ENCODE measurements around the gene ALOX15.

Gene ALOX15

DNA sequence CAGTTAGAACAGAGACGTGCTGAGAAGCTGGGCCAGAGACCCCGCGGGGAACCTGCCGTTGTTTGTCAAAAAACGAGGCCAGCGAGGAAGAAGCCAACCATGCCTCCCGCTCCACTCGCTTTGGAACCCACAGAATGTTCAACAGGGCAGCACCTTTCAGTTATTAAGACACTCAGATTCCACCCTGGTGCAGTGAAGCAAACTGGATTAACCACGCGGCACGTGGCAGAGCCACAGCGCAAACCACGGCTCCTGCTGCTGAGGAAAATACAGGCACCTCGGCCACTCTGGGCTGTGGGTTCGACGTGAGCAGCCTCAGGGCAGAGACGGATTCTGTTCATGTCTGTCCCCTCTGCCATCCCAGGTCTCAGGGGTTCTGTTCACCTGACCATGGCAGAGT is 24.4 kb downstream of the ALOX15 start:
- H3K27ac ChIP-seq = no peak overlapping the region
- DNase-seq (ENCODE audit: low spot score) = no peak
- TF ChIP-seq, protein P1, sequence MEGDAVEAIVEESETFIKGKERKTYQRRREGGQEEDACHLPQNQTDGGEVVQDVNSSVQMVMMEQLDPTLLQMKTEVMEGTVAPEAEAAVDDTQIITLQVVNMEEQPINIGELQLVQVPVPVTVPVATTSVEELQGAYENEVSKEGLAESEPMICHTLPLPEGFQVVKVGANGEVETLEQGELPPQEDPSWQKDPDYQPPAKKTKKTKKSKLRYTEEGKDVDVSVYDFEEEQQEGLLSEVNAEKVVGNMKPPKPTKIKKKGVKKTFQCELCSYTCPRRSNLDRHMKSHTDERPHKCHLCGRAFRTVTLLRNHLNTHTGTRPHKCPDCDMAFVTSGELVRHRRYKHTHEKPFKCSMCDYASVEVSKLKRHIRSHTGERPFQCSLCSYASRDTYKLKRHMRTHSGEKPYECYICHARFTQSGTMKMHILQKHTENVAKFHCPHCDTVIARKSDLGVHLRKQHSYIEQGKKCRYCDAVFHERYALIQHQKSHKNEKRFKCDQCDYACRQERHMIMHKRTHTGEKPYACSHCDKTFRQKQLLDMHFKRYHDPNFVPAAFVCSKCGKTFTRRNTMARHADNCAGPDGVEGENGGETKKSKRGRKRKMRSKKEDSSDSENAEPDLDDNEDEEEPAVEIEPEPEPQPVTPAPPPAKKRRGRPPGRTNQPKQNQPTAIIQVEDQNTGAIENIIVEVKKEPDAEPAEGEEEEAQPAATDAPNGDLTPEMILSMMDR (IDR thresholded peaks at IDR 0.05) = no peak
- no peak overlapping the region for H3K4me3 ChIP-seq

DNA sequence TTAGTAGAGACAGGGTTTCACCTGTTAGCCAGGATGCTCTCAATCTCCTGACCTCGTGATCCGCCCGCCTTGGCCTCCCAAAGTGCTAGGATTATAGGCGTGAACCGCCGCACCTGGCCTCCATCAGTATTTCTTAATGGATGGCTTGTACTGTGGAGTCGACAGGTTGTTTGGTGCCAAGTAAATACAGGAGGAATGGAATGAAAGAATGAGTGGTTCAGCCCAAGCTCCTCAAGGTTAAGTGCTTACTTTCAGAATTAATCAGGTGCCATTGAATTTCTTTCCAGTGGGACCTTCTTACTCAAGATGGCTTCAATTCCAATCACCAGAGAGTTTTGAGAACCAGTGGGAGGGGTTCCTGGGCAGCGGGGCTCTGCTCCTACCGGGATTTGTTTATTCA is 25.0 kb downstream of the ALOX15 start:
- no peak for DNase-seq (ENCODE audit: low spot score)
- TF ChIP-seq, protein P1 (IDR thresholded peaks at IDR 0.05) = no peak
- H3K4me3 ChIP-seq = no peak overlapping the region
- no peak overlapping the region for H3K27ac ChIP-seq

DNA sequence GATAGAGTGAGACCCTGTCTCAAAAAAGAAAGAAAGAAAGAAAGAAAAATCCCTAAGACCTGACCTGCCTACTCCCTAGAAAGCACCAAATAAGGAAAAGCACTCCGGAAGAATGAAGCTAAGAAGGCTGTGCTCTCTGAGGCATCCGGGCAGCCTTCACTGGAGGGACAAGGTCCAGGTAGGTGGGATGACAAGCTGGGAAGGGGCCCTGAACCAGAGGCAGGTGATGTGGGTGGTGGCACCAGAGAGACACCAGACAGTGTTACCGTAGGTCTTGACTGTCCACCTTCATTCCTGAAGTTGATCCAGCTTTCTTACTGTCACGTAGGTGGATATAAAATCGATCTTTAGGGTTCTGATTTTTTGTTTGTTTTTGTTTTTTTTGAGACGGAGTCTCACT is 30.8 kb downstream of the ALOX15 start:
- no peak for DNase-seq (ENCODE audit: low spot score)
- Histone ChIP-seq H3K4me3 (no peak overlapping the region), H3K27ac (no peak overlapping the region)
- TF ChIP-seq, protein P1 (IDR thresholded peaks at IDR 0.05) = no peak

DNA sequence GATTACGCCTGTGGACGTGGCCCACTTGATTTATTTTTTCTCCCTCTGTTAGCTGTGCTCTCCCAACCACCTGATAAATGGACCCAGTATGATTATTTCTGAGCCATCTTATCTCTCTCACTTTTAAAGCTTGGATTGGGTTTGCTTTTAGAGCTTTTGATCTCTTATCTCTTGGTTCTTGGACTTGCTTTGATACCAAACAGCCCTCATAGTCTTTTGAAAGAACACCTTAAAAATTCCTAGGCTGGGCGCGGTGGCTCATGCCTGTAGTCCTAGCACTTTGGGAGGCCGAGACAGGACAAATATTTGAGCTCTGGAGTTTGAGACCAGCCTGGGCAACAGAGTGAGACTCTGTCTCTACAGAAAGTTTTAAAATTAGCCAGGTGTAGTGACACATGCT is 31.3 kb downstream of the ALOX15 start:
- DNase-seq (ENCODE audit: low spot score) = no peak
- TF ChIP-seq, protein P1 (IDR thresholded peaks at IDR 0.05) = no peak
- H3K27ac ChIP-seq = no peak overlapping the region
- no peak overlapping the region for H3K4me3 ChIP-seq

DNA sequence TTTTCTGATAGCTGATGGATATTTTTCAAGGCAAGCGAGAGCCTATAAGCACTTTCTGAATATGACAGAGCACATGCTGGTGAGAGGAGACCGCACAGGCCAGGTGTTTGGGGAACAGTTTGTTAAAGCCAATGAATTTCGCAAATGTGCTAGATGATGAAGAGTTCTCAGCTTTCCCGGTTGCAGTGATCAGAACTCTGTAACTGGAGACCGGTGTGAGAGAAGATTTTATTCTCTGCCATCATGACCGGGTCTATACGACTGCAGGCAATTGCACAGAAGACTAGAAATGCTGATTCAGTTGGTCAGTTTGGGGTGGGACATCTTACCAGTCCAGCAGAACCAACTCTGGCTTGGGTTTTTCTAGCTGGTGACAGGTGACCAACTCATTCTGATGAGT is 31.7 kb downstream of the ALOX15 start:
- Histone ChIP-seq H3K4me3 (no peak overlapping the region), H3K27ac (no peak overlapping the region)
- TF ChIP-seq, protein P1 (IDR thresholded peaks at IDR 0.05) = no peak
- no peak for DNase-seq (ENCODE audit: low spot score)

DNA sequence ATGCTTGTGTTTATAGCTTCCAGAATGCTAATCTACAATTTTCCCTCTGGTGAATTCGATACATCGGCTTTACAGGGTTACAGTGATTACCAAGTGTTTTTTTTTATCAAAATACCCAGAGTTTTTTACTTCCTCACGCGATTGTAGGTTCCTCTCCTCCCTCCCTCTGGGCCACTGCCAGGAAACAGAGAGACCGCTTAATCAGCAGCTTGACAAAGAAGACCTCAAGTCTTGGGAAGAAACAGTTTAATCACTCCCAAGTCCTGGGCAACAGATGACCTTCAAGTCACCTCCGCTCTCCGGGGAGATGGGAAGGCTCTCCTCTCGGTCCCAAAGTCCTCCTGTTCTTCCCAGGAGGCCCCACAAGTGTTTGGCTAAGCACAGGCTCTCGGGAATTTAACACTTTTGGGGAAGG is 33.7 kb downstream of the ALOX15 start:
- Histone ChIP-seq H3K27ac (peak overlapping the region in 1 of 2 donors; percentile 36), H3K4me3 (no peak overlapping the region)
- TF ChIP-seq, protein P1 (IDR thresholded peaks at IDR 0.05) = no peak
- DNase-seq (ENCODE audit: low spot score) = no peak

DNA sequence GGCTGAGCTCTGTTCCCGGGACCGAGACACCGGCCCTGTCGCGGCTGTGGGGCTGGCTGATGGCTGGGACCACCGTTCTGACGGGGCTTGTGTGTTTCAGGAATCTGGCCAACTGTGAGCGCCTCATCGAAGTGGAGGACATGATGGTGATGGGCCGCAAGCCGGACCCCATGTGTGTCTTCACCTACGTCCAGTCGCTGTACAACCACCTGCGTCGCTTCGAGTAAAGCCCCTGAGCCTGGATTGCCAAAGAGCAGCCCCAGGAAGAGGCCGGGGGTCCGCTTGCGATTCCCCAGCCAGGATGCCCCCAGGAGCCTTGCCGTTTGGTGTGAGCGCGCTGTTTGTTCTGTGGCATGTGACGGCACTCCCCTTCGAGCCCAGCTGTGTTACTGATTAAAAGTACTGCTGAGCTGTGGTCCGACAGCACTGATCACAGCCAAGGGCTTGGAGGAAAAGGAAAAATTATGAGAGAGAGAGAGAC is 34.2 kb downstream of the ALOX15 start:
- H3K27ac ChIP-seq = peak overlapping the region in 1 of 2 donors; percentile 36
- H3K4me3 ChIP-seq = no peak overlapping the region
- TF ChIP-seq, protein P1 (IDR thresholded peaks at IDR 0.05) = no peak
- DNase-seq (ENCODE audit: low spot score) = no peak
